ENCODE measurements around the gene C5. TPM values are rescaled to one million over a fixed set of nuclear protein-coding genes. Genes with fewer than 3 reads are reported as not detected.
A peak's percentile ranks its signal among the peaks of the same experiment; 100 is the strongest.

Gene C5
- total RNA-seq, 2 experiments from 2014 or later: 3.8 to 7.9 TPM

DNA sequence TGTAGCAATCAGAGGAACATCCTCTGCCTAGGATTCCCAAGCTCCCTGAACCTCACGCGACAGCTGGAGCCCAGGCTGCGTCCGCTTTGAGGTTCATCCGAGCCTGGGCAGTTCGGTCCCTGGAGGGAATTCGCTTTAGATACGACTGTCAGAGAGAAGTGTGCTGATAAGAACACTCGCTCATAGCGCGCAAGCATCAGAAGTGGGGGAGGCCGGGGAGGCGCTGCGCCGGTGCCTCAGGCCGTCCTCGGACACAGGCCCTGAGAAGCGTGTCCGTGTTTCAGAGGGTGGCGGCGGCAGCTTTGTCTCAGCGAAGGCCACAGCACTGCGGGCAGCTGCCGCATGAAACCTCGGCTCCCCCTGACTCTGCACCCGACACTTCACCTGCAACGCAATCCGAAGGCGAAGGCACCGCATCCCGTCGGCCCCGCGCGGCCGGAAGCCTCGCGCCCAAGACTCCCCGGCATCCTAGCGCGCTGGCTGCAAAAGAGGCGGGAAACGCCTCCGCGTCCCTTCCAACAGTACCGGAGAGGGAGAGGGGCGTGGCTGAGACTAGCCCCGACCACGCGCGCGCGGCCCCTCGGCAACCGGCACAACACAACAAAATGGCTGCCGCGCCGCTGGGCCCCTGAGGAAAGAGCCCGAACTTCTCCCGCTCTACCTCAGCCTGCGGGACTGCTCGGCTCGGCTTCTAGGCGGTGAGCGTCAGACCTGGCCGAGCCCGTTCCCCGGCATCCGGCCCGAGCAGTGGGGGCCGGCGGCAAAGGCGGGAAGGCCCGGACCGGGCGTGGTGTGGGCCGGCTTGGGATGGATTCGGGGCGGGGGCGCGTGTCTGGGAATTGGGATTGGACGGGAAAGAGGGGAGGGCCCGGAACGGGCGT lies 24.5 kb upstream of the C5 start, which contains the start of gene CNTRL:
Gene CNTRL, plus strand, starts transcription at position 586 of the 881 bp plus-strand sequence. CDS start 13,372 bp downstream, outside the sequence.
- ChIA-PET CTCF (ENCODE audit: unreplicated experiment) (no interaction called here), POLR2A (interaction anchor here (0.8 to 1.7 kb wide), 3 partner anchors 16 to 145 kb away, joined by 3 read pairs; no protein-coding TSS in a partner anchor)
- Histone ChIP-seq H3K4me2 (ENCODE audit: low read length) (peak within 1 kb of the TSS; percentile 84), H3K27ac (ENCODE audit: low read depth, low read length, poor library complexity, severe bottlenecking) (peak within 1 kb of the TSS; percentile 99), H3K9me3 (ENCODE audit: low read length) (peaks cover 12% of the 10 kb centered on the region; the same call in 1 of the 2 replicates), H3K79me2 (ENCODE audit: insufficient read depth, low read depth, low read length) (peaks cover 57% of the 10 kb centered on the region), H3K36me3 (ENCODE audit: insufficient read depth, low read length) (peaks cover 31% of the 10 kb centered on the region), H3K4me1 (ENCODE audit: insufficient read depth, low read length, poor library complexity, severe bottlenecking) (peaks cover 60% of the 10 kb centered on the region), H3K4me3 (ENCODE audit: low read depth, low read length, poor library complexity, severe bottlenecking) (peak within 1 kb of the TSS; percentile 85), H3K9me2 (ENCODE audit: insufficient read depth, low read length) (no peaks in the 10 kb centered on the region), H2AFZ (ENCODE audit: low read length) (peak within 1 kb of the TSS; percentile 46; the same call in 1 of the 2 replicates), H4K20me1 (ENCODE audit: insufficient read depth, low read length) (no peaks in the 10 kb centered on the region; the same call in 1 of the 2 replicates)
- BruUV-seq (replicated peaks): TSS peak; percentile 91
- peak; percentile 92 for DNase-seq (ENCODE audit: low spot score)
- TF ChIP-seq EZH2phosphoT487 (IDR thresholded peaks at IDR 0.05; ENCODE audit: borderline replicate concordance, low read depth, low read length): no peak
- TF ChIP-seq, protein P1, sequence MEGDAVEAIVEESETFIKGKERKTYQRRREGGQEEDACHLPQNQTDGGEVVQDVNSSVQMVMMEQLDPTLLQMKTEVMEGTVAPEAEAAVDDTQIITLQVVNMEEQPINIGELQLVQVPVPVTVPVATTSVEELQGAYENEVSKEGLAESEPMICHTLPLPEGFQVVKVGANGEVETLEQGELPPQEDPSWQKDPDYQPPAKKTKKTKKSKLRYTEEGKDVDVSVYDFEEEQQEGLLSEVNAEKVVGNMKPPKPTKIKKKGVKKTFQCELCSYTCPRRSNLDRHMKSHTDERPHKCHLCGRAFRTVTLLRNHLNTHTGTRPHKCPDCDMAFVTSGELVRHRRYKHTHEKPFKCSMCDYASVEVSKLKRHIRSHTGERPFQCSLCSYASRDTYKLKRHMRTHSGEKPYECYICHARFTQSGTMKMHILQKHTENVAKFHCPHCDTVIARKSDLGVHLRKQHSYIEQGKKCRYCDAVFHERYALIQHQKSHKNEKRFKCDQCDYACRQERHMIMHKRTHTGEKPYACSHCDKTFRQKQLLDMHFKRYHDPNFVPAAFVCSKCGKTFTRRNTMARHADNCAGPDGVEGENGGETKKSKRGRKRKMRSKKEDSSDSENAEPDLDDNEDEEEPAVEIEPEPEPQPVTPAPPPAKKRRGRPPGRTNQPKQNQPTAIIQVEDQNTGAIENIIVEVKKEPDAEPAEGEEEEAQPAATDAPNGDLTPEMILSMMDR (conservative IDR thresholded peaks at IDR 0.05; ENCODE audit: low read length): no peak
- intact Hi-C loops (cut with micrococcal nuclease; ENCODE audit: unreplicated experiment): loop anchor here (5.0 to 10.0 kb wide), 3 partner anchors 92 to 870 kb away; no protein-coding TSS in a partner anchor

DNA sequence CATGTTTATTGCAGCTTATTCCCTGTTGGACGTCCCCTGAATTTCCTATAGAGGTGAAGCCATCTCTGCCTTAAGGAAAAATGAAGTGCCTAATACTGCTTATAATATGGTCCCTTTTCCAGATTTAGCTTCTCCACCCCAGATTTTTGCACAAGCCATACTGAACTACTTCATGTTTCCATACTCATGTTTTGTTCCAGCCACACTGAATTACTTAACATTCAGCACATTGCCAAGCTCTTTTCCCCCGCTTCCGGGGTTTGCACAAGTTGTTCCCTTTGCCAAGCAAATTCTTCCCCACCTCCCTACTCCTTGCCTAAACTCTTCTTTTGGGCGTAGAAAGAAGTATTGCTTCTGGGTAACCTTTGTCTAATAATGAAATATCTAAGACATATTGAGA lies 23.0 kb upstream of the C5 start:
- BruUV-seq (replicated peaks): no TSS peak
- peaks cover 70% of the 10 kb centered on the region for H3K4me1 ChIP-seq (ENCODE audit: insufficient read depth, low read length, poor library complexity, severe bottlenecking)

More for the DNA sequence above, 23.0 kb upstream of the C5 start:
- H2AFZ ChIP-seq (ENCODE audit: low read length): peak overlapping the region; percentile 37; the same call in 1 of the 2 replicates
- peak overlapping the region; percentile 99 for H3K27ac ChIP-seq (ENCODE audit: low read depth, low read length, poor library complexity, severe bottlenecking)
- TF ChIP-seq EZH2phosphoT487 (IDR thresholded peaks at IDR 0.05; ENCODE audit: borderline replicate concordance, low read depth, low read length): no peak
- TF ChIP-seq, protein P1 (conservative IDR thresholded peaks at IDR 0.05; ENCODE audit: low read length): no peak
- H3K79me2 ChIP-seq (ENCODE audit: insufficient read depth, low read depth, low read length): peaks cover 41% of the 10 kb centered on the region
- CTCF ChIA-PET (ENCODE audit: unreplicated experiment): no interaction called here
- intact Hi-C loops (cut with micrococcal nuclease; ENCODE audit: unreplicated experiment): loop anchor here (2.0 to 10.0 kb wide), 6 partner anchors 91 to 872 kb away; partner anchors contain the start of genes PHF19 and RAB14
- peak overlapping the region; percentile 84 for H3K4me2 ChIP-seq (ENCODE audit: low read length)
- H3K9me2 ChIP-seq (ENCODE audit: insufficient read depth, low read length): no peaks in the 10 kb centered on the region
- DNase-seq (ENCODE audit: low spot score): peak; percentile 56
- POLR2A ChIA-PET: interaction anchor here (0.7 to 2.4 kb wide), 6 partner anchors 26 to 317 kb away, joined by 3 to 10 read pairs (median 4); no protein-coding TSS in a partner anchor
- no peaks in the 10 kb centered on the region; the same call in 1 of the 2 replicates for H4K20me1 ChIP-seq (ENCODE audit: insufficient read depth, low read length)
- H3K4me3 ChIP-seq (ENCODE audit: low read depth, low read length, poor library complexity, severe bottlenecking): peak overlapping the region; percentile 85
- H3K36me3 ChIP-seq (ENCODE audit: insufficient read depth, low read length): peaks cover 34% of the 10 kb centered on the region
- peaks cover 27% of the 10 kb centered on the region for H3K9me3 ChIP-seq (ENCODE audit: low read length)
